HL-60 (cell line): ENCODE results near the gene FLOT2.

Experiments
- CTCF ChIP-seq: IDR thresholded peaks from one replicate; pipeline ENCODE4 v1.5.1; 2011; ENCODE audit warnings: low read length, control low read depth, inconsistent platforms; ENCODE audit not compliant: insufficient read depth
- GABPA ChIP-seq: IDR thresholded peaks from 2 replicates; pipeline ENCODE4 v1.6.1; 2012; ENCODE audit warnings: low read depth
- POLR2AphosphoS5 ChIP-seq: IDR thresholded peaks from 2 replicates; pipeline ENCODE4 v1.6.1; 2012; ENCODE audit warnings: low read depth
- TF ChIP-seq, protein P1 (sequence below): IDR thresholded peaks from 2 replicates; pipeline ENCODE4 v1.6.1; 2012; ENCODE audit warnings: low read depth; ENCODE audit not compliant: insufficient replicate concordance

DNA sequence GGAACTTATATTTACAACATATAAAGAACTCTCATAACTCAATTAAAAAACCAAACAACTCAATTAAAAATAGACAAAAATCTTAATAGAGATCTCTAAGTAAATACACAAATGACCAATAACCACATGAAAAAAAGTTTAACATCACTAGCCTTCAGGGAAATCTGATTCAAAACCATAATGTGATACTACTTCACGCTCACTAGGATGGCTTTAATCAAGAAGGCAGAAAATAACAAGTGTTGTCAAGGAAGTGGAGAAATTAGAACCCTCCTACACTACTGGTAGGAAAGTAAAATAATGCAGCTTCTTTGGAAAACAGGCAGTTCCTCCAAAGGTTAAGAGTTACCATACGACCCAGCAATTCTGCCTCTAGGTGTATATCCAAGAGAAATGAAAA, 45.4 kb upstream of the FLOT2 start:
- no peak for TF ChIP-seq CTCF
- TF ChIP-seq POLR2AphosphoS5: no peak
- TF ChIP-seq, protein P1, sequence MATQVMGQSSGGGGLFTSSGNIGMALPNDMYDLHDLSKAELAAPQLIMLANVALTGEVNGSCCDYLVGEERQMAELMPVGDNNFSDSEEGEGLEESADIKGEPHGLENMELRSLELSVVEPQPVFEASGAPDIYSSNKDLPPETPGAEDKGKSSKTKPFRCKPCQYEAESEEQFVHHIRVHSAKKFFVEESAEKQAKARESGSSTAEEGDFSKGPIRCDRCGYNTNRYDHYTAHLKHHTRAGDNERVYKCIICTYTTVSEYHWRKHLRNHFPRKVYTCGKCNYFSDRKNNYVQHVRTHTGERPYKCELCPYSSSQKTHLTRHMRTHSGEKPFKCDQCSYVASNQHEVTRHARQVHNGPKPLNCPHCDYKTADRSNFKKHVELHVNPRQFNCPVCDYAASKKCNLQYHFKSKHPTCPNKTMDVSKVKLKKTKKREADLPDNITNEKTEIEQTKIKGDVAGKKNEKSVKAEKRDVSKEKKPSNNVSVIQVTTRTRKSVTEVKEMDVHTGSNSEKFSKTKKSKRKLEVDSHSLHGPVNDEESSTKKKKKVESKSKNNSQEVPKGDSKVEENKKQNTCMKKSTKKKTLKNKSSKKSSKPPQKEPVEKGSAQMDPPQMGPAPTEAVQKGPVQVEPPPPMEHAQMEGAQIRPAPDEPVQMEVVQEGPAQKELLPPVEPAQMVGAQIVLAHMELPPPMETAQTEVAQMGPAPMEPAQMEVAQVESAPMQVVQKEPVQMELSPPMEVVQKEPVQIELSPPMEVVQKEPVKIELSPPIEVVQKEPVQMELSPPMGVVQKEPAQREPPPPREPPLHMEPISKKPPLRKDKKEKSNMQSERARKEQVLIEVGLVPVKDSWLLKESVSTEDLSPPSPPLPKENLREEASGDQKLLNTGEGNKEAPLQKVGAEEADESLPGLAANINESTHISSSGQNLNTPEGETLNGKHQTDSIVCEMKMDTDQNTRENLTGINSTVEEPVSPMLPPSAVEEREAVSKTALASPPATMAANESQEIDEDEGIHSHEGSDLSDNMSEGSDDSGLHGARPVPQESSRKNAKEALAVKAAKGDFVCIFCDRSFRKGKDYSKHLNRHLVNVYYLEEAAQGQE: no peak
- TF ChIP-seq GABPA: no peak
